Stimulated activated CD8-positive, alpha-beta memory T cell treated with anti-CD3 and anti-CD28 coated beads, Interleukin-2, amount 100 ng/mL, for 48 hours (primary cell): Measurements from ENCODE around the gene PADI4.
"Not testable (repeated sequence)": the region's sequence is repeated elsewhere in the genome, so short reads cannot be mapped to it uniquely, and the experiment has no call there.

Experiments used
- DNase-seq, 2 donors: peaks; one replicate each; pipeline ENCODE4 v3.0.0-alpha.2; 2020; ENCODE audit warnings: low read depth in 2 of 2

PADI4 gene

DNA sequence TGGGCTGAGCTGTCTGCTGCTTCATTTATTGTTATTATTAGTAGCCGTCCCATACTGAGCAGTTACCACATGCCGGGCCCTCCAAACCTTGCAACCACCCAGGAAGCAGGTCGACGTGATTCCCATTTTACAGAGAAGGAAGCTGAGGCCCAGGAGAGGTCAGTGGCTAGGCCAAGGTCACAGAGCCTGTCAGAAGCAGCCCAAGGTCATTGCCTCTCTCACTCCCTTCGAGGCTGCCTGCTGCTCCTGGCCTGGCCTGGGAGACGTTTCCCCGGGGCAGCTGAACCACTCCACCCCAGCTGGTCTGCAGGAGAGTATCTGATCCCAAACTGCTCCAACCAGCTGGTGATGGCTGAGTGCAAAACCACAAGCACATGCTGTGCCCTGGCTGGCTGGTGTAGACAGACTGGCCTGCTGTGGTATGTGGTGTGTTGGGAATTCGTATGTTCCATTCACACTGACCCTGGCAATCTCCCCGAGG, 6.5 kb downstream of the PADI4 start:
- no peak for DNase-seq

DNA sequence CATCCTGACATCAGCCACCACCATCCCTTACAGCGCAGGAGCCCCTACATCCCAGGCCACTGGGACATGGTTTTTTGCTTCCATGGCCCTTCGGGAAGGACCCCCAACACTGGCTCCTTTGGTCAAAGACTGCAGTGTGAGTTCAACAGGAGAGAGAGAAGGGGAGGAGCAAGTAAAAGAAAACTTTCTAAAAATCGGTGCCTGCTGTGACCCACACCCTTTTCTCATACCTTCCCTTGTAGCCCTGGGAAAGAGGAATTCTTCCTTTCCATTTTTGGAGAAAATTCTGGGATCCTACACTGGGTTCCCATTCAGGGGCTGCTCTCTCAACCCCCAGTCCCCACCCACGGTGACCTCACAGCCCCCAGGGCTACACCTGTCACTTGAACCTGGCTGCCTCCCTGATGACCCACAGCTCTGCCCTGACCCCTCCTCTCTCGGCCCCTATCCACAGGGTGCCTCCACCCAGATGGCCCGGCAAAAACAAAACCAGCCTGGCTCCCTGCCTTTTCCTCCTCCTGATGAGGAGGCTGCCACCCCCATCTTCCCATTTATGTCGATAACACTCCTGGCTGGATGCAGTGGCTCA, 7.6 kb downstream of the PADI4 start:
- DNase-seq = no peak

DNA sequence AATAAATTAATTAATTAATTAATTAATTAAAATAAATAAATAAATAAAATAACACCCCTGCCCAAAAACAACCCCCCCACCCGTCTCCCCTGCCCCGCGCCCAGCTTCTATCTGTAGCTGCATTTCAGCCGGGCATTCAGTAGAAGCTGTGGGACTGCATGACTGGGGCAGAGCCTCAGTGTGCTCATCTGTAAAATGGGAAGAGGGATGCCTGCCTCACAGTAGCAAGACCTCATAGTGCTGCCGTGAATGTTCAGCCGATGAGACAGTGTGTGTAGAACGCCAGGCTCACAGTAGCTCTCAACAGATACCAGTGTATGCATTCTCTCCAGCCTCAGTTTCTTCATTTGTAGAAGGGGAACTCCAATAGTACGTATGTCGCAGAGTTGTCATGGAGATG, 8.7 kb downstream of the PADI4 start:
- DNase-seq = no peak

DNA sequence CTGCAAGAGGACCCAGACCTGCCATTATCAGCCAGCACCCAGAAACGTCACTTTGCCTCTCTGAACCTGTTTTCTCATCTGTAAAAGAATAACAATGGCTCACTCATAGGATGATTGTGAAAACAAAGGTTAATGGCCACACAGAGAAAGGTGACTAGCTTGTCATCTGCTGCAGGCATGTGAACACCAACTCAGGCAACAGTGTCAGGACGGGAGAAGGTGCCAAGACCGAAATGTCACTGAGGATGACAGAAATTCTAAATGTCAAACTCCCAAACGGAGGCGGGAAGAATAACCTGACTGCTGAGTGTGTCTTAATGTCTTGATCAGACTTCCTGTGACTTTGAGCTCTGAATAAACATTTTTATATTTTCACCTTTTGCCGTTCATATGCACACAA, 10.3 kb downstream of the PADI4 start:
- DNase-seq = no peak

DNA sequence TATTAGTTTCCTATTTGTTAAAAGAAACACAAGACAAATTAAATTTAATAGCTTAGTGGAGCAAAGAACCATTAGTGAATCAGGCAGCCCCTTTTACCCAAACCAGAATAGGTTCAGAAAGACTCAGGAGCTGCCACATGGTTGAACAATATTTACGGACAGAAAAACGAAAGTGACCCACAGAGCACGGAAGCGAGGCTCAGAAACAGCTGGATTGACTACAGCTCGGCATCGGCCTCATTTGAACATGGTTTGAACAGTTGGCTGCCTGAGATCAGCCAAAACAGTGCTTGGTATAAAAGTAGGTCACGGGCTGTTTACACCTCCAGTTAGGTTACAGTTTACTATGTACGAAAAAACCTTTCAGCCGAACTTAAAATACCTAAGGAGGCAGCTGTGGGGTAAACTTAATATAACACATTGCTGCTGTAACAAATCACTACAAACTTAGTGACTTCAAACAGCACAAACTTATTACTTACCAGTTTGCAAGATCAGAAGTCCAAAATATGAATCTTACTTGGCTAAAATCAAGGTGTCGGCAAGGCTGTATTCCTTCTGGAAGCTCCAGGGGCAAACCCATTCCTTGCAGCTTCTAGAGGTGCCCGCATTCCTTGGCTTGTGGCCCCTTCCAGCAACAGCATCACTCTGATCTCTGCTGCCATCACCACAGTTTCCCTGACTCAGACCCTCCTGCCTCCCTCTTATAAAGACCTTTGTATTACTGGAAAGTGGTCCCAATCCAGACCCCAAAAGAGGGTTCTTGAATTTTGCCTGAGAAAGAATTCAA, 11.8 kb downstream of the PADI4 start:
- DNase-seq = no peak

DNA sequence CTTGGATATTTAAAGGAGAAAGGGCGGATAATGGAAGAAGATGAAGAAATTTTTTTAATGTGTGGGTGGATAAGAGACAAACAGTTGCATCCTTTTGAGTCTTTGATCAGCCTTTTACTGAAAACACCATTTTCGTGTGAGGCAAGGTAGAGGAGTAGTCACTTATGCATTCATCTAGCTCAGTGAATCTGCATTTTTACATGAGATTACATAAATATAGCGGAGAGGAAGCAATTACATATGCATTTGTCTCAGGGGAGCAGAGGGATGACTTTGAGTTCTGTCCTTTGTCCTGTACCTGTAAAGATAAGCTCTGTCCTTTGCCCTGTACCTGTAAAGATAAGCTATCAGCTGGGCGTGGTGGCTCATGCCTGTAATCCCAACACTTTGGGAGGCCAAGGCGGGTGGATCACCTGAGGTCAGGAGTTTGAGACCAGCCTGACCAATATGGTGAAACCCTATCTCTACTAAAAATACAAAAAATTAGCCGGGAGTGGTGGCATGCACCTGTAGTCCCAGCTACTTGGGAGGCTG, 13.9 kb downstream of the PADI4 start:
- DNase-seq = not testable (repeated sequence)

DNA sequence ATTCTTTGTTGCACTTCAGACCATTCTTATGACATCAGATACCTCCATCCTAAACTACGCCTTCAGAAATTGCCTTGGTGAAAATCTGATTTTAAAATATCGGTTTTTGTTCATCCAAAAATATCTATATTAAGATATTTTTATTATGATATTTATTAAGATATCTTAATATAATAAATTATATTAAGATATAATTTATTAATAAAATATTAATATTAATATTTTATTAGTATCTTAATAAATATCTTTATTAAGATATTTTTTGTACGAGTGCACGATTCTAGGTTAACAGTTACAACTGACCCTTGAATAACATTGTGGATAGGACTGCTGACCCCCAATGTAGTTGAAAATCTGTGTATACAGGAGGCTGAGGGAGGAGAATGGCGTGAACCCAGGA, 20.9 kb downstream of the PADI4 start:
- DNase-seq = no peak

DNA sequence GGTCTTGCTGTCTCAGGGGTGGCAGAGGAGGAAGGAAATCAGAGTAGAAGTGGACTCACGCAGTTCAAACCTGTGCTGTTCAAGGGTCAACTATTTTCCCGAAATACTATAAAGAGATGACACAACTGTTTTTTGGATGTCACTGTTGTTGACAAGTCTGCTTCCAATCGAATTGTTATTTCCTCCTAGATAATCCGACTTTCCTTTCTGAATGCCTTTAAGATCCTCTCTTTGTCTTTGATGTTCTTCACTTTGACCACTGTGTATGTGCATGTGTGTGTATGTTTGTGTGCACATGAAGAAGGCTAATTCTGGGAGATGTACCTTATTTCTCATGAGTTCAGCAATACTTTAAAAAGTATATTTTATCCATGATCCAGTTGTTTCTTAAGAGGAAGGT, 21.6 kb downstream of the PADI4 start:
- no peak for DNase-seq

DNA sequence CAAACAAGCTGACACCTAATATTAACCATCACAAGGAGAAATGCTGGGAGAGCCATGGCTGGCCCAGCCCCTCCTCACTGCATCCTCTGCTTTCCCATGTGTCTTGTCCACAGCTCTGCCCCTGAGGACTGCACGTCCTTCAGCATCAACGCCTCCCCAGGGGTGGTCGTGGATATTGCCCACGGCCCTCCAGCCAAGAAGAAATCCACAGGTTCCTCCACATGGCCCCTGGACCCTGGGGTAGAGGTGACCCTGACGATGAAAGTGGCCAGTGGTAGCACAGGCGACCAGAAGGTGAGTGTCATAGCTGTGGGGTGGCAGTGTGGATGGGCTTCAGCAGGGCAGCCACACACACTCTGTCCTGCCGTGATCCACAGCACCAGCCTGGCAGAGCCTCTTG, 22.9 kb downstream of the PADI4 start:
- no peak for DNase-seq

DNA sequence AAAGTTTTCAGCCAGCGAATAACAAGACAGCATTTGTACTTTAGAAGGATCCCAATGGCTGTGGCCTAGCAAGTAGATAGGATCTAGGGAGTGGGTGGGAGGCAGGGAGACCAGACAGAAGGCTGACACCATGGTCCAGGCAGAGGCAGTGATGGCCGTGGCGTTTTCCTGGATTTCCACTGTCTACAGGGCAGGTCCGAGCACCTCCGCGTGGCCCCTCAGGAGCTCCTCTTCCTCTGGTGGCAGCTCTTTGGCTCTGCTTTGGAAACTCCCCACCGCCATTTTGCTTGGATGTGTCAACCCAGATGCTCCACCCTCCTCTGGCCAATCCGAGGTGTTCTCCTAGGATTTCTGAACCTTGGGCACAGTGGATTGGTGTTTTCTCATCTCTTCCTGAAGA, 25.1 kb downstream of the PADI4 start:
- DNase-seq = no peak

DNA sequence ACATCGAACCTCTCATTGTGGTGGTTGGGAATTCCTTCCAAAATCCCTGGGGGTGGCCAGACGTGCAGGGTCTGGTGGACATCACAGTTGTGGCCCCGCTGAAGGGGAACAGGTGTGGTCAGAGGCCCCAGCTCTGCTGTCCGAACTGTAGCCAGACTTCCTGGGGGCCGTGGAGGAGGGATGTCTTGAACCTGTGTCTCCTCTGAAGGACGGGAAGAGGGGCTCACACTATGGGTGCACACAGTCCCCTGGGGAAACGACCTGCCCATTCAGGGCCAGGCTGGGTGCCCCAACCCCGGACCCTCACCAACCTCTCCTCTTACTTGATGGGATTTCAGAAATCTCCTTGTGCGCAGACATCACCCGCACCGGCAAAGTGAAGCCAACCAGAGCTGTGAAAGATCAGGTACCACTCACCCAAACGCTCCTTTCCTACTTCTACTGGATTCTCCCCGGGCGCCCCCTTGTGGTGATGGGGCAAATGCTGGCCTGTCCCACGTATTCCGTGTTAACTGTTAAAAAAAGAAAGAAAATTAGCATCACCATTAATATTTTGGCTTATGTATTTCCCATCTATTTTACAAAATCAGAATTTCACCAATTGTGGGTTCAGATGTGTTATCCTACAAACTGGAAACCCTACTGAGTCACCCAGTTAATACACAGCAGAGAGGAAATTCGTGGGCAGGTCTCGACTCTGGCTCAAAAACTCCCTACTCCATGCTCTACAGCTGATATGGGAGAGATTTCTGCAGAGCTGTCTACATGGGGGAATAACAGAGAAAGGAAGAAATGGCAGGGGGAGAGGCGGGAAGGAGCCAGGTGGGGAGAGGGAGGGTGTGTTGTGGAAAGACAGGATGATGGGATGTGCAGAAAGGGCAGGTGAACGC, 28.1 kb downstream of the PADI4 start:
- DNase-seq = peak; percentile 67 to 69

DNA sequence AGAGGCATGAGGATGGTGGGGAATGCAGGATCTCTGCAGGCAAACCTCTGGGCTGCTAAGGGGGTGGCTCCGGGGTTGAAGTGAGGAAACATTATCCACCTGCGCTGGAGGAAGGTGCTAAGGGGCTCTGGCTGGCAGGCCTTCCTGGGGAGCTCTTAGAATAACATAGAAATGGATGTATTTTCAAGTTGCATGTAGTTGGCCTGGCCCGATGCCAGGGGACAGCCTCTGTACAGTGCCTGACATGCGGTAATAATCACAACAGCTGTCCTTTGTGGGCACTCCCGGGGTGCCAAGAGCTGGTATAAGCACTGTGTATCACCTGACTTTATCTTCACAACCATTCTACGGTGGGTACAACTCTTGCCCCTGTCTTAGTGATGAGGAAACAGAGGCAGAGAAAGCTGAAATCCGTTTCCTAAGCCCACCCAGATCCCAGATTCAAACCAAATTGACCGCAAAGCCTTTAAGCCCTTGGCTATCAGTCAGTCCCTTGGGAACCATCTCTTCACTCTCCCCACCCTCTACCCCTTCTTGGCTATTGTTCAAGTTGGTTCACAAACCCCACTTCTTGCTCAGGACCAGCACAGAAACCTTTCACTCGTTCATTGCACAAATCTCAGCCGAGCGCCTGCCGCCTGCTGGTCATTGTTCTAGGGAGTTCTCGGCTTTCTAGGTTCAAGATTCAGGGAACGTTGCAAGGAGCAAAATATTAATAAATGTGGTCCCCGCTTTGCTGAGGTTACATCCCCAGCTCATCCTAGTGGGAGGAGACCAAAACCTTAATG, 30.9 kb downstream of the PADI4 start:
- DNase-seq = no peak

DNA sequence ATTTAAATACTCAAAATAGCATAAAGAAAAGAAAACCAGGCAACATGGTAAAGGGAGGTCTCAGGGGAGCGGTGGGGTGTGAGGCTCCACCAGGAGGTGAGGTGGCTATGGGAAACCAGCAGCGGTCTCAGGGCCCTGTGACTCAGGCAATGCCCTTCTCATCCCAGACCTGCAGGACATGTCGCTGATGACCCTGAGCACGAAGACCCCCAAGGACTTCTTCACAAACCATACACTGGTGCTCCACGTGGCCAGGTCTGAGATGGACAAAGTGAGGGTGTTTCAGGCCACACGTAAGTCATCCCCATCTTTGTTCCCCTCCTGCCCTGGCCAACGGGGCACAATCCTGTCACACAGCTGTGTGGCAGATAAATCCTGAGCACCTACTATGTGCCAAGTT, 31.5 kb downstream of the PADI4 start:
- no peak for DNase-seq

DNA sequence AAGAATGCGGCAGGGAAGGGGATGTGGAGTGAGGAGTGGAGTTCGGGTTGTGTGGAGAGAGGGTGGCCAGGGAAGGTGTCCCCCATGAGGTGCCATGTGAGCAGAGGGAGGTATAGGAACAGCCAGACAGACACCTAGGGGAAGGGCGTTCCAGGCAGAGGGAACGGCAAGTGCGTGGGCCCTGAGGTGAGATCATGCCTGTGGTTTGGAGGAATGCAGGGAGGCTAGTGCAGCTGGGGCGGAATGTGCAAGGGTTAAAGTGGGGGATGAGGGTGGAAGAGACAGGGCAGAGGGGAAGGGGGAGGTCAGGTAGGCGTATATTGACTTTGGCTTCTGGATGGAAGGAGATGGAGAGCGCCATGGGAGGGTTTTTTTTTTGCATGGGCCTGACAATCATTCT, 32.4 kb downstream of the PADI4 start:
- no peak for DNase-seq

DNA sequence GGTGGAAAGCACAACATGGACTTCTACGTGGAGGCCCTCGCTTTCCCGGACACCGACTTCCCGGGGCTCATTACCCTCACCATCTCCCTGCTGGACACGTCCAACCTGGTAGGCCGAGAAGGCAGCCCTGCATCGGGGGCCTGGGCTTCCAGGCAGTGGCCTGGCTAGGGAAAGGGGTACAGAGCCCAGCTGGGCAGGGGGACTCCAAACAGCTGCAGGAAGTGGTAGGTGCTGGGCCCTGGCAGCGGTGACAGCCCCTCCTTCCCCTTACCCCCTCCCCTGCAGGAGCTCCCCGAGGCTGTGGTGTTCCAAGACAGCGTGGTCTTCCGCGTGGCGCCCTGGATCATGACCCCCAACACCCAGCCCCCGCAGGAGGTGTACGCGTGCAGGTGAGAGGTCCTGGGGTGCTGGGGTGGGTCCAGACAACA, 34.0 kb downstream of the PADI4 start:
- DNase-seq = no peak

DNA sequence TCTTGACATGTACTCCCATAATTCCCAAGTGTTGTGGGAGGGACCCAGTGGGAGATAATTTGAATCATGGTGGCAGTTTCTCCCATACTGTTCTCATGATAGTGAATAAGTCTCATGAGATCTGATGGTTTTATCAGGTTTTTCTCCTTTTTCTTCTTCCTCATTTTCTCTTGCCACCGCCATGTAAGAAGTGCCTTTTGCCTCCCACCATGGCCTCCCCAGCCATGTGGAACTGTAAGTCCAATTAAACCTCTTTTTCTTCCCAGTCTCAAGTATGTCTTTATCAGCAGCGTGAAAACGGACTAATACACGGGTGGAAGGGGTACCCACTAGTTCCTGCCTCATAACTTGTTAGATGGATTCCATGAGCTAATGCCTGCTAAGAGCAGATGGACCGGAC, 37.5 kb downstream of the PADI4 start:
- not testable (repeated sequence) for DNase-seq

DNA sequence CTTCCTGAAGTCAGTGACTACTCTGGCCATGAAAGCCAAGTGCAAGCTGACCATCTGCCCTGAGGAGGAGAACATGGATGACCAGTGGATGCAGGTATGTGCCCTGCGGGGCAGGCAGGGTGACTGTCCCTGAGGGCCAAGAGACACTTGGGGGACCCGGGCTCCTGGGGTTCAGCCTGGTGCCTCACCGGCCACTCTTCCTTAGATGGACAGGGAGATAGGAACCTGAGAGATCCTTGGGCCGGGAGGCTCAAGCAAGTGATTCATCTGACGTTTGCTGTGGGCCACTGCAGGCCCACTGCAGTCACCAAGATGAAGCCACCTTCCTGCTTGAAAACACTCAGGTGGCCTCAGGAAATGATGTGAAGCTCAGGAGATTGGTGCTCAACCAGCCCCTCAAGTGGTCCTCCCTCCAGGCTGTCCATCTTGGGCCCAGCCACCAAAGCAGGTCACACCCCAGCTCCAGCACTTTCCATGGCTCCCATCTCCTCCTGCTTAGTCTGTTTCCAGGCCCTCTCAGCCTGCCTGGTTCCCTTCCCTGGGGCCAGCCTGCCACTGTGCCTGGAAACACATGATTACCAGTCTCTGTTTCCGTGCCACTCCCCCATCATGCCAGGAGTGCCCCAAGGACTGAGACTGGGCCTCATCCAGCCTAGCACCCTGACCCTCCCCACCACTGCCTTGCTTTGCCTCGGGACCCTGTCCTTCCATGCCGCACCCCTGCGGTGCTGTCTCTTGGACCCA, 38.2 kb downstream of the PADI4 start:
- DNase-seq = no peak

DNA sequence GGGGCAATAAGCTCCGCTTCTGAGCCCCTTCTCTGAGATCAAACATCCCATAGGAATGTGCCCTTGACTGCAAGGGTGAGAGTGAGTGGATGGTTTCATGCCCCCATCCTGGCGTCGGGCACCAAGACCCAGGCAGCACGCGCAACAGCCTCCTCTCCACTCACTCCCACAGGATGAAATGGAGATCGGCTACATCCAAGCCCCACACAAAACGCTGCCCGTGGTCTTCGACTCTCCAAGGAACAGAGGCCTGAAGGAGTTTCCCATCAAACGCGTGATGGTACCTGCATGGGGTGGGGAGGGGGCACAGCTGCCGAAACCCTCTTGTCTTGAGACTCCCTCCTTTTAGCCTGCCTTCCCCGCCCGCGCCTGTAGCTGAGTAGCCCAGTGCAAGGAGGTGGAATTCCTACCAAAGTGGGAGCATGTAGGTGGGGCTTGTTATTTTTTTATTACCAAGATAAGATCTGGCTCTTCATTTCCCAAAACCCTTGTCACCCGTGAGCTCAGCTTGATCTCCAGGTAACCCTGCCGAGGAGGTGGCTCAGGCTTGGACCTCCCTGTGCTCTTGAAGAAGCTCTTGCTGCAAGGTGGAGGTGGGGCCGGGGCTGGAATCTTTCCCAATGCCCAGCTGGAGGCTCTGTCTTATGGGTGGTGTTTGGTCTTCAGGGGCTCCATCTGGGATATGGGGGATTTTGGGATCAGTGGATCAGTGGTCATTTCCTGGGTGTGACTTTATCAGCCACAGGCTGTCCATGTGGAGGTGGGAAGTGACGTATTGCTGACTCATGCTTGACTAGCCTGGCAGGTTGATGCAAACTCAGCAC, 40.0 kb downstream of the PADI4 start:
- DNase-seq = no peak

DNA sequence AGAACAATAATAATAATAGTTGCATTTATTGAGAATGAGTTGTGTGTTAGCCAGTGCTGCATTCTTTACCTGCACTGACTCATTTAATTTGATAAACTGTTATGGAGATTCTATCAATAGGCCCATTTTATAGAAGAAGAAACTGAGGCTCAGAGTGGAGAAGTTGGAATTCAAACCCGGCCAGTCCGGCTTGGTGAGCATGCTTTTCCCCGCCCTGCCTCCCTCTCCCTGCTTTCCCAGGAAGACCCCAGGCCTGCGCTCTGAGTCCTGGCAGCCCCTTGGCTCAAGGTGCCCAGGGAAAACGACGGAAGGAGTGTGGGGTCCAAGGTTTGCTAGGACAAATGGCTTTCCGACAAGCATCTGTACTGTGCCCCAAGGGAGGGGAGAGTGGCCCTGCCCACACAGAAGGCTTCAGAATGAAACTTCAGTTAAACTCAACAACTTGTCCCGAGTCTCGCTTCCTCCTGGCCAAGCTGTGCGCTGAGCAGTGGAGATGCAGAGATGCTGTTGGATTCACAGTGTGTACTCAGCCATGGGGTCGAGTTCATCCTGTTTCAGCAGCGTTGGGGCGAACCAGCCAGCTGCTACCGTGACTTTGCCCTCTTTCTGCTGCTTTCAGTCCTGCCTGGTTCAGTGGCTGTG, 40.7 kb downstream of the PADI4 start:
- DNase-seq = no peak
